Activated T-cell treated with anti-CD3 and anti-CD28 coated beads for 24 hours (primary cell): ENCODE results near the gene VEGFB.
"Not testable (repeated sequence)": the region's sequence is repeated elsewhere in the genome, so short reads cannot be mapped to it uniquely, and the experiment has no call there.

Source experiments
- DNase-seq: peaks from one replicate; pipeline ENCODE4 v3.0.0-alpha.2; 2020; ENCODE audit warnings: low read depth

Gene VEGFB

DNA sequence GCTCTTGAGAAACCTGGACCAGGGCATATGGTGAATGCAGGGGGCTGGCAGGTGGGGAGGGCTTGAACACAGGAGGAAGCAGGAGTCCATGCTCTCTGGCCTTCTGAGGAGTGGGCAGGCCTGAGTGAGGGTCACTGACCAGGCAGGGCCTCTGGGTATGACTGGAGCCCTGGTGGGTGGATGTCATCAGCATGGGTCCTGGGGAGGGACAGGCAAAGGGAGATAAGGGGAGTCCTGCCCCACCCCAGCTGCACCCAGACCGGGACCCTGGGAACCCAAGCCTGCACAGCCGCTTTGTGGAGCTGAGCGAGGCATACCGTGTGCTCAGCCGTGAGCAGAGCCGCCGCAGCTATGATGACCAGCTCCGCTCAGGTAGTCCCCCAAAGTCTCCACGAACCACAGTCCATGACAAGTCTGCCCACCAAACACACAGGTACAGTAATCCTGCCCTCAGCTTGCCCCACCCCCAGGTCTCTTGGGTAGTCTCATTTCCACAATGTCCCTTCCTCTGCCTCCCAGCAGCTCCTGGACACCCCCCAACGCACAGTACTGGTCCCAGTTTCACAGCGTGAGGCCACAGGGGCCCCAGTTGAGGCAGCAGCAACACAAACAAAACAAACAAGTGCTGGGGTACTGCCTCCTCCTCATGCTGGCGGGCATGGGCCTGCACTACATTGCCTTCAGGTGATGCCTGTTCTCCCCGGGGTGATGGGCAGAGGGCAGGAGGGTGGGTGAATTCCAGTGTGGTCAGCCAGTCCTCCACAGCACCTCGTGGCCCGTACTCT, 2.0 kb upstream of the VEGFB start:
- DNase-seq, result no peak

DNA sequence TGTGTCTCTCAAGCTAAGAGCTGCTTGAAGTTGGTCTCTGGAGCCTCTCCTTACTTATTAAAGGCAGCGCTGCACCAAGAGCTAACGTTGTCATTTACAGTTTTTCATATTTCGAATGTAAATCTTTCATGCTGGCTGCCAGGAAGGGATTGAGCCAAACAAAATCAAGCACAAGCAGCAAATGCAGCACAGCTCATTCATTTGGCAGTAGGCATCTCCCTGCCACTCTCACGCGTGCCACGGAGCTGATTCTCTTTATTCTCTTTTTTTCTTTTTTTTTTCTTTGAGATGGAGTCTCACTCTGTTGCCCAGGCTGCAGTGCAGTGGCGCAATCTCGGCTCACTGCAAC, 1.4 kb upstream of the VEGFB start:
- DNase-seq, result no peak

DNA sequence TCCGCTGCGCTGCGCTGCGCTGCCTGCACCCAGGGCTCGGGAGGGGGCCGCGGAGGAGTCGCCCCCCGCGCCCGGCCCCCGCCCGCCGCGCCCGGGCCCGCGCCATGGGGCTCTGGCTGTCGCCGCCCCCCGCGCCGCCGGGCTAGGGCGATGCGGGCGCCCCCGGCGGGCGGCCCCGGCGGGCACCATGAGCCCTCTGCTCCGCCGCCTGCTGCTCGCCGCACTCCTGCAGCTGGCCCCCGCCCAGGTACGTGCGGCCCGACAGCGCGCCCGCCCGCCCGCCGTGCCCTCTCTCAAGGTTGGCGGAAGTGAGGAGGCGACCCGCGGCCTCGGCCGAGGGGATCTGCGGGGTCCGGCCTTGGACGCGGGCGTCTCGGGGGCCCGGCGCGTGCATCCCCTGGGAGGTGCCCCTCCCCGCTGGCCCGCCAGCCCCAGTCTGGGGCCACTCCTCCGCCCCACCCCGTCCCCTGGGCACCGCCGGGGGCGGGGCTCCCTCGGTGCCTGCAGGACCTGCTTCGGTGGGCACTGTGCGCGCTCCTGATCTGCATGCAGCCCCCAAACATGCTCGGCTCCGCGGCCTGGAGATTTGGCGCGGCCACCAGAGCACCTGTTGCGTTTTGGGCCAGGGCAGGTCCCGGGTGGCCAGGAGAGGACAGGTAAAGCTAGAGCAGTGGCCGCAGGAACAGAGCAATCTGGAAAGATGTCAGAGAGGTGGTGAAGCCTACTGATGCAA, 429 bp downstream of the VEGFB start:
- no peak for DNase-seq

DNA sequence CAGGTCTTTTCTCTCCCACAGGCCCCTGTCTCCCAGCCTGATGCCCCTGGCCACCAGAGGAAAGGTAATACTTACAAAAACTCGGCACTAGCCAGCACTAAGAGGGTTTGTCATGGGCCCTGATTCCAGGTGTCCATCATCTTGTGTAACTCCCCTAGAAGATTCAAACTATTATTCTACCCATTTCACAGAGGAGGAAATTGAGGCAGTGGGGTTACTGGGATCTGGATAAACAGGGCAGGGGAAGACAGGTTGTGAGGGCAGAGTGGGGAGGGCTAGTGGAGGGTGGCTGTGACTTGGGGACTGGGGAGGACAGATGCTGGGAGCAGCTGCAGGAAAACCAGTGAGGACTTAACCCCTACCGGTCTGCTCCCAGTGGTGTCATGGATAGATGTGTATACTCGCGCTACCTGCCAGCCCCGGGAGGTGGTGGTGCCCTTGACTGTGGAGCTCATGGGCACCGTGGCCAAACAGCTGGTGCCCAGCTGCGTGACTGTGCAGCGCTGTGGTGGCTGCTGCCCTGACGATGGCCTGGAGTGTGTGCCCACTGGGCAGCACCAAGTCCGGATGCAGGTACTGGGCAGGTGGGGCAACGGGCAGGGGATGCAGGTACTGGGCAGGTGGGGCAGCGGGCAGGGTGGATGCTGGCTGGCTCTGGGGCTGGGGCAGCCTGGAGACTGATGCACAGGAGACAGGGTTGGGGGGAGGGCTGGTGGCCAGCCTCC, 1.2 kb downstream of the VEGFB start:
- DNase-seq, result no peak

DNA sequence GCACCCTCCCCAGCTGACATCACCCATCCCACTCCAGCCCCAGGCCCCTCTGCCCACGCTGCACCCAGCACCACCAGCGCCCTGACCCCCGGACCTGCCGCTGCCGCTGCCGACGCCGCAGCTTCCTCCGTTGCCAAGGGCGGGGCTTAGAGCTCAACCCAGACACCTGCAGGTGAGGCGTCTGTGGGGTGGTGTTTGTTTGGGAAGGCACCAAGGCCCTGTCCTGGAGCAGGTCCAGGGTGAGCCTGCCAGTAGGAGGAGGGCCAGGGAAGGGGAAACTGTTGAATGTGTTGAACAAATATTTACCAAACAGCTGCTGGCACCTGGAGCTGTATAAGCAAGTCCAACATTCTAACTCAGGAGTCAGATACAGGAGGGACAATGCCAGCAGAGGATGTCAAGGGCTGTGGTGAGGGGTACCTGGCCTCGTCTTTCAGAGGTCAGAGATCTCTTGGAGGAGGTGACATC, 3.1 kb downstream of the VEGFB start:
- DNase-seq, result no peak

DNA sequence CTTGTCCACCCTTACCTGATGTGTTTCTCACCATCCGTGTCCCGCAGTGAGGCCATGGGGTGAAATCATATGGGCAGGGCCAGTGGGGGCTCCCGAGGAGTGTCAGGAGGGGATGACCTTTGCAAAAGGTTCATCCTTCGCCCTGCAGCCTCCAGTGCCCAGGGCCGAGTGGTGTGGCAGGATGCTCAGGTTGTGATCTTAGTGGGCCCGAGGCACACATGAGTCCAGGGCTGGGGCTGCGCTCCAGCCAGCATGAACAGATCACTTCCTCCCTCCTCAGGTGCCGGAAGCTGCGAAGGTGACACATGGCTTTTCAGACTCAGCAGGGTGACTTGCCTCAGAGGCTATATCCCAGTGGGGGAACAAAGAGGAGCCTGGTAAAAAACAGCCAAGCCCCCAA, 3.7 kb downstream of the VEGFB start:
- no peak for DNase-seq

DNA sequence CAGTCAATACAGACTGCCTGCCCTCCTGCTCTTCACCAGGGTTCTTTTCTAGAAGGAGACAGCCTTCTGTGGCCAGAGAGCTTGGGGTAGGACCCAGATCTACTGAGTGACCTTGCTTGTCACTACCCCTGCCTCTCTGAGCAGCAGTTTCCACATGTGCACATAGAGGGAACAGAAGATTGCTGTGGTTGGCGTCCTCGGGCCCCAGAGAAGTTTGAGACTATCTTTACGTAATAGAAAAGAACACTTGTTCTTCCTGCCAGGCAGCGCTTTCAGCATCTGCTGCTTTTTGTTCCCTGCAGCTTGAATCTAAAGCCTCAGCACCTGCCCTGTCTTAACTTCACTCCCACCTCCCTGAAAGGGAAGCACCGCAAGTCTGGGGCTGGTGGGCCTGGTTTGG, 4.6 kb downstream of the VEGFB start:
- no peak for DNase-seq

DNA sequence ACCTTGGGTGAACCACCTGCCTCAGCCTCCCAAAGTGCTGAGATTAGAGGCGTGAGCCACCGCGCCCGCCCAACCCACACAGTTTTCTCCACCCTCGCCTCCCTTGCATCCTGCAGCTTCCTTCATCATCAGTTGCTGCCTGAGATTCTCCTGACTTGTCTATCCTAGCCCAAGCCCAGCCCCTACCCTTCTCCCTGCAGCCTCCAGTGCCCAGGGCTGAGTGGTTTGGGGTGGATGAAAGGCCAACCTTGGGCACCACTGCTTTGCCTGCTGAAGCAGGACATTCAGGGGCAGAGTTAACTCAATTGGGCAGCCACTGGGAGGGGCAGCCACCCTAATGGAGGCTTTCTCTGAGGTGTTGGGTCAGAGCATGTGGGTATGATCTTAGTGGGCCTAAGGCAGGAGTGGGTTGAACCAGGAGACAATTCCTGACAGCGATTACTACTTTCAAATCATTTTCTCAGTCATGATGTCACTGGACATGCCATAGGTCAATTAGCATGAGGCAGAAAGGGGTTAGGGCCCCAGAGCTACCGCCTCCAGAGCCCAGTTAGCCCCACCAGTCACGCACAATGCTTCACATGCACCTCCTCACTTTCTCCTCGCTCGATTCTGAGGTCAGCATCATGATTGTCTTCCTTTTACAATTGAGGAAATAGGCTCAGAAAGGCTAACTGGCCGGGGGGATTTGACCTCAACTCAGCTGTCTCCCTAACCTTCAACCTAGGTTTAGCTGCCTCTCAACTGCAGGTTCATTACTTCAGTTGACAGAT, 5.5 kb downstream of the VEGFB start:
- DNase-seq, result no peak

DNA sequence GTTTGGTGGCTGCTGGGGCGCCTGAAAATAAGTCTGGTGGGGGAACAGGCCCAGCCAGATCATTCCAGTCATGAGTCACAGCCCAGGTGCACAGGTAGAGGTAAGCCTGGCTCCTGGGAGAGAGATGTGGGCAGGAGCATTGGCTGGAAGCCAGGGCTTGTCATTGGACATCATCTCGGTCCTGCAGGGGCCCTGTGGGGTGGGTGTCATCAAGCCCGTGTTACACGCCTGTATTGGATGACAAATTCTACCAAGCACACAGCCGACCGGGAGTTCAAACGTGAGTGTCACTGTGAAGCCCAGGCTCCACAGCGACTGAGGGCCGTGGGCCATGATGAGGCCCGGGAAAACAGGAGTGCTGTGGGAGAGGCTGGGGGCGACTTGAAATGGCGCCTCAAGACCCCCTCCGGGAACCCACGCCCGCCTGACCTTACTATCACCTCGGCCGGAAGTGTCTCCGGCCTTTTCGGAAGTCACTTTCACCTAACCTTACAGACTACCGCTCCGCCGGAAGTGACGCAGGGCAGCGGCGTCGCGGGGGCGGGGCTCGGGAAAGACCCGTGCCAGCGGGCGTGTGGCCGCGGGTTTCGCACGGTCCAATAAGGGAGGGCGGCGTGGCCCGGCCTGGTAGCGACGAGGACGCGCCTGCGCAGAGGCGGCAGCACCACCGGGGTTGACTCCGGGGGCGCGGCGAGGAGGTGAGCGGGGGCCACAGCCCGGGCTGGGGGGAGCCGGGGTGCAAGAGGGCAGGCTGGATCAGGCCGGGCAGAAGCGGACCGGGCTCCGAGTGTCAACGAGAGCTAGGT, 6.3 kb downstream of the VEGFB start, which contains the start of gene FKBP2:
Gene FKBP2 (plus strand): TSS at position 661 of the 806 bp plus-strand sequence. CDS start 1,293 bp downstream, outside the sequence.
- peak; percentile 98 for DNase-seq

DNA sequence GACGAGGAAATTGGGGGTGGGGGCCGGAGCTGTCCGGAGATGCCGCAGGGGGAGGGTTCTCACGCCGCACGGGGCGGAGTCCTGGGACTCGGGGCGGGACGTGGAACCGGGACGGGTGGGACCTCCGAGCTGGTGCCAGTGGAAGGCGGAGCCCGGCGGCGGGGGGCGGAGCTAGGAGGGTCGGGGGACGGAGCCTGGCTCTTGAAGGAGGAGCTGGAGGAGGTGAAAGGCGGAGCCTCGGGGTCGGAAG, 6.8 kb downstream of the VEGFB start:
- DNase-seq, result peak; percentile 100

DNA sequence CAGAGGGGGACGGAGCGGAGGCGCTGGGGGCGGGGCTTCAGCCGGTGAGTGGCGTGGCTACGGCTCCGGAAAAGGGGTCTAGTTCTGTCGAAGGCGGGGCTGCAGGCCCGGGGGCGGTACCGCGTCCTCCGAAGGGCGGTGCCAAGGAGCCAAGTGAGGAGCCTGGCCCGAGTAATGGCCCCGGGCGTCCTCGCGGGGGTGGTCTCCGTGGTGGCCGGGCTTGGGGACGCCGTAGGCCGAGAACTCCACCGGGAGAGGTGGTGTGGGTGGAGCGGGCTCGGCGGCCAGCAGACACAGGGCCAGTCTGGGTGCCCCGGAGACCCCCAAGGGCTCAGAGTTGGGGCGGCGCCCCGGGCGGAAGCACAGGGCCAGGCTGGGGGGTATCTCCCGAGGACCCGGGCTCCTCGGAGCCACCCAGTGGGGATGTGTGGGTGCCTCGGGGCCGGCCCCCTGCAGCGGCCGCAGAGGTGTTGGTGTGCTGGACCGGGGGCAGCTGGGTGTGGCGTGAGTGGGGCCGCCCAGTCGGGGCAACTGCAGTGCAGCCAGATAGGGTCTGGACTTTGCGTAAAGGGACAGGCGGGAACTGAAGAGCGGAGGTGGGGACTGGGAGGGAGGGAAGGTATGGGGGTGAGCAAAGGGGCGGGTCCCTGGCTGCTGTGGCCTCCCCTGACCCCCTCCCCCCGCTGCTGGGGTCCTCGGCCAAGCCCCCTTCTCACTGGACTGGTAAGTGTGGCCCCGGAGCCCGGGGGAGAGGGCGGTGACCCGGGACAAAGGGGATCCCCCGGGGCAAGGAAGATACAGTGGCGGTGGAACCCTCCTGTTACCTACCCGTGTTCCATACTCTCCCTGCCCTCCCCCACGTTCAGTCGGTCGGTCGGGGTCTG, 7.3 kb downstream of the VEGFB start:
- DNase-seq, result no peak

DNA sequence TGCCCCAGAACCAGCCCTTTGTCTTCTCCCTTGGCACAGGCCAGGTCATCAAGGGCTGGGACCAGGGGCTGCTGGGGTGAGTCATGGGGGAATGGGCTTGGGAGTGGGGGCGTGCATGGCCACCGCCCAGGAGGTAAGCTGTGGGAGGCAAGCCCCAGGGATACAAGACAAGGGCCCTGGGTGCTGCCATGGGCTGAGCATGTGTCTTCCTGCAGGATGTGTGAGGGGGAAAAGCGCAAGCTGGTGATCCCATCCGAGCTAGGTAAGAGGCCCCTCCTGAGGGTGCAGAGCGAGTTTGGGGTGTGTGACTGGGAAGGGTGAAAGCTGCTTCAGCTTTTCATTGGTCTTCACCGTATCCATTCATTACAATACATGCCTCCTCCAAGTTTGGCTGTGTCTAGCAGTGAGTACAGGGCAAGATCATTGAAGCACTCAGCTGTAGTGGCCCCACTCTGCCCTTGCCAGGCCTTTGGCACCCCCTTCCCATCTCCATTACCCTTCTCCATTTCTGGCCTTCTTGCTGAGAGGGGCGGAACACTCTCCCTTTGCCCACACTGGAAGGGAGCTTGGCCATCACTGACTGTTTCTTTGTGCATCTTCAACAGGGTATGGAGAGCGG, 9.0 kb downstream of the VEGFB start:
- DNase-seq, result no peak

DNA sequence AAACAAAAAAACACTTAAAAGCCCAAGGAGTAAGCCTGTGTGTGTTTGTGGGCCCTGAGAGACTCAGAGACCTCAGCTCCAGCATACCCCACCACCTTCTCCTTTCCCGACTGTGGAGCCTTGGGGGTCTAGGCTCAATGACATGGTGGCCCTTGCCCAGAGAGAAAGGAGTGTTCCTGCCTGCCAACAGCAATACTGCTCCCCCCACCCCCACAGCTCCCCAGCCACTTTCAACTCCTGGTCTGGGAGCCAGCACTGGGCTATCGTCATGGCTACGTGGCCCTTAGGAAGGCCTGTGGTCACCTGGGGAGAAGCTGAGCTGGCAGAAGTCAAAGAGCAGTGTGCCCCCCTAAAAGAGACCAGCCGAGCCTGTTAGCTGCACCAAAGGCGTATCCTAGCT, 9.7 kb downstream of the VEGFB start:
- no peak for DNase-seq

DNA sequence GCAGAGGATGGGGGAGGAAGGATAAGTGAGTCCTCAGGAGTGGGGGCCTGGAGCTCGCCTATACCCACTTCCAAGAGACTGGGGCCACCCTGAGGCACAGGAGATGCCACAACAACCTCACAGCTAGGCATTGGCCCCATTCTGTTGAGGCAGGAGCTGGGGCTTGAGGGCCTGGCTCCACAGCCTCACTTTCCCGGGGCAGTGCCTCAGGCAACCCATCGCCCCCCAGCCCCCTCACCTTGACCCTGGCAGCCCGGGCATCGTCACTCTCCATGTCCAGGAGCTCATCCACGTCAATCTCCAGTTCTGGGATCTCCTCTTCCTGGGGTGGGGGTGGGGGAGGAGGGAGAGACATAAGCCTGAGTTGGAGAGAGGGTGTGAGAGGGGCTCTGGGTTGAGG, 10.6 kb downstream of the VEGFB start:
- no peak for DNase-seq

DNA sequence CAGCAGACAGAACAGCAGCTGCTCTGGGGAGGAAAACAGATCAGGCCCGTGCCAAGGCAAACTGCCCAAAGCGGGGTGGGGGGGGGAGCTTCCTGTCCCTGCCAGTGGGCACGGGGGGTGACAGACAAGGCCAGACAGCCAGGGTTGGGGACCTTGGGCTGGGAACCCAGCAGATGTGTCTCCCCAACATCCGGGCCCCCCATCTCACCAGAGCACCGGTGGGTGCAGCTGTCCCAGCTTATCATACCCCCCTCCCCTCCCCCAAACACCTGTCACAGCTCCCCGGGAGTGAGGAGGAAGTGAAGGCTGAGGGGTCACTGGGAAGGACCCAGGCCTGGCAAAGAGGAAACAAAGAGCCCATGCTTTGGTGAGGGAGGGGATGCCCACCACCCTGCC, 11.0 kb downstream of the VEGFB start:
- DNase-seq, result no peak

DNA sequence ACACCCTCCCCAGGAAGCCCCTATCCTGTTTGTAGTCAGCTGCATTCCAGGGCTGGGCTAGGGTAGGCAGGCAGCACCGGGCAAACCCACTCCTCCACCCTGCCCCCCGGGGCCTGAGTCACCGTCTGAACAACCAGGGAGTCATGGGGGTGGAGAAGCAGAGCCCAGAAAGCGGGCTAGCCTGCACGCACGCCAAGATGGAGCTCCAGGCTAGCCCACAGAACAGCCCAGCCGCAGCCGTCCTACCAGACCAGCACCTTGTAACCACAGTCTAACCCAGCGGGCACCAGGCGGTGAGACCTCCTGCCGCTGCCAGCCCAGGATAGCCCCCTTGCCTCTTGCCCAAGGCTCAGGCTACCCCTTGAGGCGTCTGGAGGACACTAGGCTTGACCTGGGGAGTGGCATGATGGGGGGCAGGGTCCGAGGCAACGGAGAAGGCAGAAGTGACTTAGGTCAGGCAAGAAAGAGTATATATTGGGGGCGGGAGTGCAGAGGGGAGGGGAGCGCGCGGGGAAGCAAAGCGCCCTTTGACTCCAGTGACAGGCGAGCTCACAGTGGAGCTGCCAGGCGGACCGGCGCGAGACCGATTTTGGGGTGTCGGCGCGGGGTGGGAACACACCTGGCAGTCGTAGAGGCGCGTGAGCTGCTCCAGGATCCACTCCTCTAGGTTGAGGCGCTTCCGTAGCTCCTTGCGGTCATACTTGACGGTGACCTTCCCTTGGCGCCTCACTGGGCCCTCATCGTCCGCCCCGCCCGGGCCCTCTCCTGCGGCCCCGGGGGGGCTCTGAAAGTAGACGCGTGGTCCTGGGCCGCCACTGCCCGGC, 11.6 kb downstream of the VEGFB start:
- peak; percentile 74 for DNase-seq

DNA sequence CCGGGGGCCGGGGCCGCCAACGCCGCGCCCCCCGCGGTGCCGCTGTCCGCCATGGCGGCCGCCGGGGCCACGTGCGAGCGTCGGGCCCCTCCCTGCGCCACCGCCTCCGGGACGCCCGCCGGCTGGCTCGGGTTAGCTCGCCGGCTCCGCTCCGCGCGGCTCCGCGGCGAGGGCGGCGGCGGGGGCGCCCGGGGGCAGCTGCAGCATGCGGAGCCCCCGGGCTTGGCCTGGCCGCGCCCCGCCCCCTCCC, 12.2 kb downstream of the VEGFB start:
- DNase-seq, result not testable (repeated sequence)

DNA sequence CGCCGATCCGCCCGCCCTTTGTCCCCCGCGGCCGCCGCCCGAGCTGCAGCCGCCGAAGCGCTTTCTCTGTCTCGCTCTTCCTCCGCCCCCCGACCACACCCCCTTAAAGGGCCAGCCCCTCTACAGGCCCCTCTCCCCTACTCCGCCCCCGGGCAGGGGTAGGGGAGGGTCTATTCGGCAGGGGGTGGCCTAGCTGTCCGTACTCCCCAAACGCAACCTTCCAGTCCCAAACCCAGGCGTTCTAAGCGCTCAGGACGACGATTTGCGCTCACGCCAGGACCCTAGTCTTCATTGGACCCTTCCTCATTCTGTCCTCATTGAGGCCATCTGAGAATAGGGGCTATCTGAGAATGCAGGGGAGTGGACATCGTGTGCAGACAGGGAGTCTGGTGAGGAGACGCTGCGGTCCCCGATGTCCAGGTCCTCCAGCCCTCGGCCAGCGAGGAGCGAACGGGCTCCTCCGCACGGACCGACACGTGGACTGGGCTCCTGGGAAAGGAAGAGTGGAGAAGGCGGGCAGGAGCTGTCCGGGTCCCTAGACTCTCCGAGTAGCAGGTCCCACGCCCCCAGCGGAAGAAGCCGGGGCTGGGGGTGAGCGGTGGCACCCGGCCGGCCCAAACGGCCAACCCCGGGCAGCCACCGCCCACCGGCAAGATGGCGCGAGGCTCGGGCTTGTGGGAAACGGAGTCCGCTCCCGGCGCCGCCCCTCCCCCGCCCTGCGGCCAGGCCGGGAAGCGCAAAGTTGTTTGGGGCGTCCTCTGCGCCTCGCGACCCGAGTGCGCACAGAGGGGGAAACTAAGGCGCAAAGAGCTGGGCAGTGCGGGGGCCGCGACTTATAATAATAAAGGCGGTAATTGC, 12.7 kb downstream of the VEGFB start, which contains the start of gene PPP1R14B:
Gene PPP1R14B (minus strand): TSS at position 73 of the 858 bp plus-strand sequence. CDS start 270 bp downstream, outside the sequence.
- peak; percentile 76 for DNase-seq
